ENCODE measurements around the gene ZSWIM5. TPM values are rescaled to one million over a fixed set of nuclear protein-coding genes. Genes with fewer than 3 reads are reported as not detected.
"Not testable (repeated sequence)": the region's sequence is repeated elsewhere in the genome, so short reads cannot be mapped to it uniquely, and the experiment has no call there.

ZSWIM5 gene
- total and polyA plus RNA-seq, 7 experiments from 2014 or later = 0.17 to 3.6 (median 2.0) TPM

- no peaks in the 10 kb centered on the region for H3K36me3 ChIP-seq (ENCODE audit: control insufficient read depth in 2 of 3, insufficient read depth in 3 of 3, low read length in 3 of 3)
- H3K4me3 ChIP-seq (ENCODE audit: low read length) = no peak overlapping the region
- ChIA-PET CTCF (no interaction called here), POLR2A (no interaction called here)
- H3K36me3 Mint-ChIP-seq = no peaks in the 10 kb centered on the region
- no peaks in the 10 kb centered on the region for H3K9me3 ChIP-seq (ENCODE audit: control insufficient read depth in 2 of 3, low read length in 3 of 3)
- H3K27ac Mint-ChIP-seq = no peak overlapping the region
- no peak overlapping the region for H3K4me3 Mint-ChIP-seq
- intact Hi-C loops (cut with micrococcal nuclease) = no loop called here
- no peak for ATAC-seq
- no peak for DNase-seq
- peaks cover 0 to 12% (median 0%) of the 10 kb centered on the region in 7 donors for H3K4me1 Mint-ChIP-seq
- H3K9me3 Mint-ChIP-seq = peaks cover 0 to 6% (median 0%) of the 10 kb centered on the region in 11 donors
- no peaks in the 10 kb centered on the region for H3K27me3 ChIP-seq (ENCODE audit: control insufficient read depth in 2 of 2, insufficient read depth in 2 of 2, low read length in 2 of 2)
- H3K27me3 Mint-ChIP-seq = peaks cover 0 to 10% (median 0%) of the 10 kb centered on the region in 5 donors
- no peak overlapping the region for H3K27ac ChIP-seq (ENCODE audit: low read depth, low read length)
- no peaks in the 10 kb centered on the region for H3K4me1 ChIP-seq (ENCODE audit: control insufficient read depth in 2 of 2, insufficient read depth in 2 of 2, low read length in 2 of 2)
Observed at GRCh38 chr1:45196863-45197262, 9.5 kb downstream of the ZSWIM5 start.

GRCh38 chr1:45191418-45191783 lies 15.0 kb downstream of the ZSWIM5 start:
- ChIA-PET CTCF (interaction anchor here (1.2 to 1.5 kb wide), 2 partner anchors 10 to 149 kb away, joined by 3 read pairs; partner anchors contain the start of gene MUTYH), POLR2A (no interaction called here)
- Histone ChIP-seq H3K36me3 (ENCODE audit: control insufficient read depth in 2 of 3, insufficient read depth in 3 of 3, low read length in 3 of 3) (no peaks in the 10 kb centered on the region), H3K9me3 (ENCODE audit: control insufficient read depth in 2 of 3, low read length in 3 of 3) (no peaks in the 10 kb centered on the region), H3K27ac (ENCODE audit: low read depth, low read length) (no peak overlapping the region), H3K4me1 (ENCODE audit: control insufficient read depth in 2 of 2, insufficient read depth in 2 of 2, low read length in 2 of 2) (no peaks in the 10 kb centered on the region), H3K27me3 (ENCODE audit: control insufficient read depth in 2 of 2, insufficient read depth in 2 of 2, low read length in 2 of 2) (no peaks in the 10 kb centered on the region), H3K4me3 (ENCODE audit: low read length) (no peak overlapping the region)
- no peak for ATAC-seq
- Mint-ChIP-seq H3K27ac (no peak overlapping the region), H3K4me3 (no peak overlapping the region), H3K9me3 (peaks cover 0 to 3% (median 0%) of the 10 kb centered on the region in 11 donors), H3K36me3 (peaks cover 0 to 3% (median 0%) of the 10 kb centered on the region in 5 donors), H3K4me1 (peaks cover 0 to 2% (median 0%) of the 10 kb centered on the region in 7 donors), H3K27me3 (peaks cover 0 to 3% (median 0%) of the 10 kb centered on the region in 5 donors)
- no peak for DNase-seq
- intact Hi-C loops (cut with micrococcal nuclease) = no loop called here

GRCh38 chr1:45187725-45188124 lies 18.7 kb downstream of the ZSWIM5 start:
- Mint-ChIP-seq H3K27ac (no peak overlapping the region), H3K4me3 (no peak overlapping the region), H3K27me3 (no peaks in the 10 kb centered on the region), H3K36me3 (peaks cover 0 to 3% (median 0%) of the 10 kb centered on the region in 5 donors), H3K9me3 (peaks cover 0 to 3% (median 0%) of the 10 kb centered on the region in 11 donors), H3K4me1 (peaks cover 0 to 2% (median 0%) of the 10 kb centered on the region in 7 donors)
- Histone ChIP-seq H3K4me1 (ENCODE audit: control insufficient read depth in 2 of 2, insufficient read depth in 2 of 2, low read length in 2 of 2) (no peaks in the 10 kb centered on the region), H3K9me3 (ENCODE audit: control insufficient read depth in 2 of 3, low read length in 3 of 3) (no peaks in the 10 kb centered on the region), H3K36me3 (ENCODE audit: control insufficient read depth in 2 of 3, insufficient read depth in 3 of 3, low read length in 3 of 3) (no peaks in the 10 kb centered on the region), H3K27me3 (ENCODE audit: control insufficient read depth in 2 of 2, insufficient read depth in 2 of 2, low read length in 2 of 2) (no peaks in the 10 kb centered on the region), H3K4me3 (ENCODE audit: low read length) (no peak overlapping the region), H3K27ac (ENCODE audit: low read depth, low read length) (no peak overlapping the region)
- ChIA-PET CTCF (no interaction called here), POLR2A (no interaction called here)
- intact Hi-C loops (cut with micrococcal nuclease) = no loop called here
- ATAC-seq = no peak
- no peak for DNase-seq

GRCh38 chr1:45179918-45180519 lies 26.4 kb downstream of the ZSWIM5 start:
- POLR2A ChIA-PET; H3K4me1 ChIP-seq (ENCODE audit: control insufficient read depth in 2 of 2, insufficient read depth in 2 of 2, low read length in 2 of 2); H3K4me3 Mint-ChIP-seq; H3K36me3 ChIP-seq (ENCODE audit: control insufficient read depth in 2 of 3, insufficient read depth in 3 of 3, low read length in 3 of 3); H3K36me3 Mint-ChIP-seq; H3K27me3 ChIP-seq (ENCODE audit: control insufficient read depth in 2 of 2, insufficient read depth in 2 of 2, low read length in 2 of 2); DNase-seq; H3K9me3 ChIP-seq (ENCODE audit: control insufficient read depth in 2 of 3, low read length in 3 of 3); CTCF ChIA-PET; intact Hi-C loops (cut with micrococcal nuclease); H3K27me3 Mint-ChIP-seq; H3K4me1 Mint-ChIP-seq; ATAC-seq; H3K27ac Mint-ChIP-seq; H3K4me3 ChIP-seq (ENCODE audit: low read length); H3K27ac ChIP-seq (ENCODE audit: low read depth, low read length): not testable (repeated sequence)
- H3K9me3 Mint-ChIP-seq = peaks cover 0 to 21% (median 6%) of the 10 kb centered on the region in 11 donors

- Mint-ChIP-seq H3K27ac (no peak overlapping the region), H3K4me1 (peaks cover 0 to 7% (median 0%) of the 10 kb centered on the region in 7 donors), H3K4me3 (no peak overlapping the region), H3K9me3 (peaks cover 0 to 21% (median 6%) of the 10 kb centered on the region in 11 donors), H3K36me3 (peaks cover 0 to 9% (median 7%) of the 10 kb centered on the region in 5 donors), H3K27me3 (peaks cover 0 to 5% (median 0%) of the 10 kb centered on the region in 5 donors)
- Histone ChIP-seq H3K4me1 (ENCODE audit: control insufficient read depth in 2 of 2, insufficient read depth in 2 of 2, low read length in 2 of 2) (no peaks in the 10 kb centered on the region), H3K9me3 (ENCODE audit: control insufficient read depth in 2 of 3, low read length in 3 of 3) (no peaks in the 10 kb centered on the region), H3K27me3 (ENCODE audit: control insufficient read depth in 2 of 2, insufficient read depth in 2 of 2, low read length in 2 of 2) (no peaks in the 10 kb centered on the region), H3K36me3 (ENCODE audit: control insufficient read depth in 2 of 3, insufficient read depth in 3 of 3, low read length in 3 of 3) (no peaks in the 10 kb centered on the region), H3K27ac (ENCODE audit: low read depth, low read length) (no peak overlapping the region), H3K4me3 (ENCODE audit: low read length) (no peak overlapping the region)
- ChIA-PET POLR2A (no interaction called here), CTCF (no interaction called here)
- no peak for ATAC-seq
- DNase-seq = no peak
- intact Hi-C loops (cut with micrococcal nuclease) = no loop called here
Observed at GRCh38 chr1:45177452-45177851, 29.0 kb downstream of the ZSWIM5 start.

- ATAC-seq = no peak
- POLR2A ChIA-PET = no interaction called here
- Histone ChIP-seq H3K36me3 (ENCODE audit: control insufficient read depth in 2 of 3, insufficient read depth in 3 of 3, low read length in 3 of 3) (no peaks in the 10 kb centered on the region), H3K27me3 (ENCODE audit: control insufficient read depth in 2 of 2, insufficient read depth in 2 of 2, low read length in 2 of 2) (no peaks in the 10 kb centered on the region), H3K27ac (ENCODE audit: low read depth, low read length) (no peak overlapping the region), H3K9me3 (ENCODE audit: control insufficient read depth in 2 of 3, low read length in 3 of 3) (no peaks in the 10 kb centered on the region), H3K4me3 (ENCODE audit: low read length) (no peak overlapping the region), H3K4me1 (ENCODE audit: control insufficient read depth in 2 of 2, insufficient read depth in 2 of 2, low read length in 2 of 2) (no peaks in the 10 kb centered on the region)
- Mint-ChIP-seq H3K27me3 (peaks cover 0 to 2% (median 0%) of the 10 kb centered on the region in 5 donors), H3K36me3 (no peaks in the 10 kb centered on the region), H3K9me3 (peaks cover 0 to 3% (median 0%) of the 10 kb centered on the region in 11 donors), H3K27ac (no peak overlapping the region), H3K4me3 (no peak overlapping the region), H3K4me1 (peaks cover 0 to 9% (median 0%) of the 10 kb centered on the region in 7 donors)
- intact Hi-C loops (cut with micrococcal nuclease) = no loop called here
- CTCF ChIA-PET = no interaction called here
- no peak for DNase-seq
Observed at GRCh38 chr1:45172764-45173163, 33.6 kb downstream of the ZSWIM5 start.

GRCh38 chr1:45172005-45172404 lies 34.4 kb downstream of the ZSWIM5 start:
- H3K36me3 Mint-ChIP-seq = no peaks in the 10 kb centered on the region
- no peak overlapping the region for H3K4me3 Mint-ChIP-seq
- no peak for DNase-seq
- H3K9me3 ChIP-seq (ENCODE audit: control insufficient read depth in 2 of 3, low read length in 3 of 3) = no peaks in the 10 kb centered on the region
- H3K27ac Mint-ChIP-seq = no peak overlapping the region
- H3K36me3 ChIP-seq (ENCODE audit: control insufficient read depth in 2 of 3, insufficient read depth in 3 of 3, low read length in 3 of 3) = no peaks in the 10 kb centered on the region
- peaks cover 0 to 5% (median 0%) of the 10 kb centered on the region in 11 donors for H3K9me3 Mint-ChIP-seq
- ChIA-PET CTCF (no interaction called here), POLR2A (interaction anchor here (0.6 kb wide), 1 partner anchor 514 kb away, joined by 3 read pairs; the partner anchor contains the start of gene GPBP1L1)
- intact Hi-C loops (cut with micrococcal nuclease) = no loop called here
- ATAC-seq = no peak
- H3K27me3 ChIP-seq (ENCODE audit: control insufficient read depth in 2 of 2, insufficient read depth in 2 of 2, low read length in 2 of 2) = no peaks in the 10 kb centered on the region
- no peak overlapping the region for H3K4me3 ChIP-seq (ENCODE audit: low read length)
- no peak overlapping the region for H3K27ac ChIP-seq (ENCODE audit: low read depth, low read length)
- H3K27me3 Mint-ChIP-seq = peaks cover 0 to 2% (median 0%) of the 10 kb centered on the region in 5 donors
- peaks cover 0 to 9% (median 0%) of the 10 kb centered on the region in 7 donors for H3K4me1 Mint-ChIP-seq
- no peaks in the 10 kb centered on the region for H3K4me1 ChIP-seq (ENCODE audit: control insufficient read depth in 2 of 2, insufficient read depth in 2 of 2, low read length in 2 of 2)
